HG03558 (cell line): ENCODE measurements around the gene KIT.

Source experiments
- ATAC-seq: cut with Tn5 transposase; IDR thresholded peaks from one replicate; pipeline ENCODE4 v1.9.1; 2021; ENCODE audit warnings: moderate number of reproducible peaks; ENCODE audit not compliant: unreplicated experiment; ENCODE audit errors: extremely low read depth

KIT gene

GRCh38 chr4:54737421-54737820 lies 79.7 kb downstream of the KIT start:
- no peak for ATAC-seq

GRCh38 chr4:54741202-54741601 lies 83.4 kb downstream of the KIT start:
- ATAC-seq = no peak

- ATAC-seq = no peak
Measured at GRCh38 chr4:54742636-54743399, 85.1 kb downstream of the KIT start.

- ATAC-seq = no peak
Measured at GRCh38 chr4:54743562-54743961, 85.8 kb downstream of the KIT start.

- no peak for ATAC-seq
Measured at GRCh38 chr4:54744487-54744886, 86.7 kb downstream of the KIT start.

GRCh38 chr4:54745031-54745770 lies 87.4 kb downstream of the KIT start:
- no peak for ATAC-seq

- peak; percentile 46 for ATAC-seq
Measured at GRCh38 chr4:54746218-54746617, 88.5 kb downstream of the KIT start.

- no peak for ATAC-seq
Measured at GRCh38 chr4:54750341-54750740, 92.6 kb downstream of the KIT start.

- ATAC-seq = no peak
Measured at GRCh38 chr4:54754394-54754793, 96.6 kb downstream of the KIT start.

GRCh38 chr4:54764476-54764875 lies 106.7 kb downstream of the KIT start:
- ATAC-seq = no peak

- no peak for ATAC-seq
Measured at GRCh38 chr4:54767376-54767775, 109.6 kb downstream of the KIT start.

GRCh38 chr4:54773022-54773421 lies 115.3 kb downstream of the KIT start:
- ATAC-seq = no peak

- no peak for ATAC-seq
Measured at GRCh38 chr4:54779036-54779435, 121.3 kb downstream of the KIT start.

- no peak for ATAC-seq
Measured at GRCh38 chr4:54779476-54780148, 121.9 kb downstream of the KIT start.

GRCh38 chr4:54780149-54780495 lies 122.4 kb downstream of the KIT start:
- ATAC-seq = no peak

- no peak for ATAC-seq
Measured at GRCh38 chr4:54781756-54782155, 124.0 kb downstream of the KIT start.

- no peak for ATAC-seq
Measured at GRCh38 chr4:54783402-54784110, 125.8 kb downstream of the KIT start.

GRCh38 chr4:54784161-54784671 lies 126.5 kb downstream of the KIT start:
- ATAC-seq = no peak
